Measurements from ENCODE around the gene PKHD1. TPM values are rescaled to one million over a fixed set of nuclear protein-coding genes. Genes with fewer than 3 reads are reported as not detected.

The PKHD1 gene
- total RNA-seq, 2 donors from 2014 or later = 0.14 TPM; not detected in 1

DNA sequence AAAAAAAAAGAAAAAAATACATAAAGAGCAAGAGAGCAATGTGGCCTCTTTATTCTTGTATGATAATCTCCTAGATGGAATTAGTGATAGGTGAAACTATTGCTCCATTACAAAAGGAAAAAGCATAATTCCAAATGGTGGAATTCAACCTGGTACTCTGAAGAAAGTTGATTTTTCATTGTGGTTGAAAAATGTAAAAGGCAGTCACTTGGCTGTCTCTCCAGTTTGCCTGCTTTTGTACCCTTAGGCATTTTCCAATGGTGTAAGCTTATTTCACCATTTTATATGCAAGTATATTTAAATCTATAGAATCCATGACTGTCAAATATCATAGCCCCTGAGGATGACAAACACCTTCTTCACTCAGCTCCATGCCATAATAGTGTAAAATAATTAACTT lies 38.8 kb upstream of the PKHD1 start:
- Histone ChIP-seq H3K4me1 (ENCODE audit: control insufficient read depth in 1 of 2, low read depth in 2 of 2) (peaks cover 0 to 6% of the 10 kb centered on the region in 2 donors), H3K27me3 (replicated peaks; ENCODE audit: insufficient read depth) (no peaks in the 10 kb centered on the region), H3K36me3 (no peaks in the 10 kb centered on the region), H3K4me3 (no peak overlapping the region), H3K9me3 (no peaks in the 10 kb centered on the region), H3K27ac (no peak overlapping the region)
- DNase-seq (ENCODE audit: low spot score) (no peak), ATAC-seq (ENCODE audit: insufficient number of reproducible peaks, low FRiP score, low read depth) (no peak)
- TF ChIP-seq, protein P1, sequence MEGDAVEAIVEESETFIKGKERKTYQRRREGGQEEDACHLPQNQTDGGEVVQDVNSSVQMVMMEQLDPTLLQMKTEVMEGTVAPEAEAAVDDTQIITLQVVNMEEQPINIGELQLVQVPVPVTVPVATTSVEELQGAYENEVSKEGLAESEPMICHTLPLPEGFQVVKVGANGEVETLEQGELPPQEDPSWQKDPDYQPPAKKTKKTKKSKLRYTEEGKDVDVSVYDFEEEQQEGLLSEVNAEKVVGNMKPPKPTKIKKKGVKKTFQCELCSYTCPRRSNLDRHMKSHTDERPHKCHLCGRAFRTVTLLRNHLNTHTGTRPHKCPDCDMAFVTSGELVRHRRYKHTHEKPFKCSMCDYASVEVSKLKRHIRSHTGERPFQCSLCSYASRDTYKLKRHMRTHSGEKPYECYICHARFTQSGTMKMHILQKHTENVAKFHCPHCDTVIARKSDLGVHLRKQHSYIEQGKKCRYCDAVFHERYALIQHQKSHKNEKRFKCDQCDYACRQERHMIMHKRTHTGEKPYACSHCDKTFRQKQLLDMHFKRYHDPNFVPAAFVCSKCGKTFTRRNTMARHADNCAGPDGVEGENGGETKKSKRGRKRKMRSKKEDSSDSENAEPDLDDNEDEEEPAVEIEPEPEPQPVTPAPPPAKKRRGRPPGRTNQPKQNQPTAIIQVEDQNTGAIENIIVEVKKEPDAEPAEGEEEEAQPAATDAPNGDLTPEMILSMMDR (IDR thresholded peaks at IDR 0.05) = no peak

DNA sequence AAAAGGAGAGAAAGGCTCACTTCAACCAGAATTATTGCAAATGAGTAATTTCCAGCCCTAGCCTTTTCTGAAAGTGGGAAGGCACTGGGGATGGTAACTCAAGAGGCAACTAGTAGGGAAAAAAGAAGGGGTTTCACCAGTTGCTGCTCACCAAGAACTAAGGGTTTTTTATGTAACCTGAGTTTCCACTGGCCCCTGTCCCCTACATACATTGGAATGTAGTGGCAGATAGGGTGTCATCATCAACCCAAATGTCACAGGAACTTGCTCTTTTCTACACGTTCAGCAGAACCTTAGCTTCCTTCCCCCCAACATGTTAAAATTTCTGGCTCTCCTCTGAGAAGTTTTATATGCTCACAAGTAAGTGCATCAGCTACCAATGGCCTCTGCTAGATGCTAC lies 38.2 kb upstream of the PKHD1 start:
- peaks cover 0 to 4% of the 10 kb centered on the region in 2 donors for H3K4me1 ChIP-seq (ENCODE audit: control insufficient read depth in 1 of 2, low read depth in 2 of 2)
- ATAC-seq (ENCODE audit: insufficient number of reproducible peaks, low FRiP score, low read depth) = no peak
- H3K9me3 ChIP-seq = no peaks in the 10 kb centered on the region
- no peaks in the 10 kb centered on the region for H3K36me3 ChIP-seq
- DNase-seq (ENCODE audit: low spot score) = no peak
- H3K27ac ChIP-seq = no peak overlapping the region
- H3K4me3 ChIP-seq = no peak overlapping the region
- TF ChIP-seq, protein P1 (IDR thresholded peaks at IDR 0.05) = no peak
- H3K27me3 ChIP-seq (replicated peaks; ENCODE audit: insufficient read depth) = no peaks in the 10 kb centered on the region

DNA sequence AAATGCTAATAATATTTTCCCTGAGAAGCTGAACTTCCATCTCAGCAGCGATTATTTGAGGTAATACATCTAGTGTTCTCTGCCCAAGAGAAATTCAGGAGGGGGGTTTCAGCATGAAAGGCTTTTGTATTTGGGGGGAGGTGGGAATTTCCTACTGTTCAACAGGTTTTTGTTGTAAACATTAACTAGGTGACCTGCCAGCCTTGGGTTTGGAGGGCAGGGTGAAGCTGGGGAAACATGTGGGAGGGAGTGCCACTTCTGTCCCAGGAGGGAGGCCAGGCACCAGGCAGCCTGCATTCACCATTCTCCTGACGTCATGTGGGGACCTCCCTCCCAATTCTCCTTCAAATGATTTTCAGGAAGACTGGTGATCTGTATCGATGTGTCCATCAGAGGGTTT lies 37.7 kb upstream of the PKHD1 start:
- Histone ChIP-seq H3K27me3 (replicated peaks; ENCODE audit: insufficient read depth) (no peaks in the 10 kb centered on the region), H3K9me3 (no peaks in the 10 kb centered on the region), H3K36me3 (no peaks in the 10 kb centered on the region), H3K4me3 (no peak overlapping the region), H3K27ac (no peak overlapping the region), H3K4me1 (ENCODE audit: control insufficient read depth in 1 of 2, low read depth in 2 of 2) (no peaks in the 10 kb centered on the region)
- no peak for ATAC-seq (ENCODE audit: insufficient number of reproducible peaks, low FRiP score, low read depth)
- TF ChIP-seq, protein P1 (IDR thresholded peaks at IDR 0.05) = no peak
- no peak for DNase-seq (ENCODE audit: low spot score)

DNA sequence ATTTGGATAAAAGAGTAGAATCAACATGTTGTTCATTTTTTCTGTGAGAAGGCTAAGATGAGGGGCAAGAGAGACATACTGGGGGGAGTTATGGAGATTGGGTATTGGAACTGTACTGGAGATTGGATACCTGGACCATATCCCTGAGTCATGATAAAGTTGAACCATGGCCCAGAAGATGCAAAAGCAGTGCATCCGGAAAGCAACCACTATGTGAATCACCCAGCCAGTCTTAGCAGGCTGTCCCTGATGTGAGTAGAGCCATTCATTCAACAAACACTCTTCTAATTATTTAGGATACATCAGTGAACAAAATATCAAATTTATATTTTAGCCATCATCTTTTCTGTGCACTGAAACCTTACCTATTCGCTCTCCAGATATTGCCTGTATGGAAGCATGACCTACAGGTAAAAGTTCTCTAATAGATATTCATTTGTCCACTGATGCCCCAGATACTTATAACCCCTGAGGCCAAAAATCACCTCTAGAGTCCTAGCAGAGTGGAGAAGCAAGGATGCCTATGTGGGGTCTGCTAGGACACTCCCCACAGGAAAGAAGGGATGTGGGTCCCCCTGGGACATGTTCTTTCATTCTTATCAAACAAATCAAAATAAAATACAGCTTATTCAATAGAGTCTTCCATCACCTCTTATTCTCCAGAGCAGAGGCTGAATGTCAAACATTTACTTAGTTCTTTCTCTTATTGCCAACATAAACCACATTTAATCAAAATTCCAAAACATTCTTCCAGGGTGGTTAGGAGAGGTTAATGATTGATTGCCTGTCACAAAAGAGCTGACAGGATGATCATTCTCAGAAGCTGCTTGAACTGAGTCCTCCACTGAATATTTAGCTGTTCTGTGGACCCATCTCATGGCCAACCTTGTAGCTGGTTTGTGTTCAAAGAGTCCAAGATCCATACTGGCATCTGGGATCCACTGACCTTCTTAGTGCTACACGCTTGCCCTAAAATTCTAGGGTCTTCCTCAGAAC lies 37.0 kb upstream of the PKHD1 start:
- H3K27ac ChIP-seq = no peak overlapping the region
- H3K9me3 ChIP-seq = no peaks in the 10 kb centered on the region
- H3K4me3 ChIP-seq = no peak overlapping the region
- DNase-seq (ENCODE audit: low spot score) (no peak), ATAC-seq (ENCODE audit: insufficient number of reproducible peaks, low FRiP score, low read depth) (no peak)
- H3K27me3 ChIP-seq (replicated peaks; ENCODE audit: insufficient read depth) = no peaks in the 10 kb centered on the region
- no peaks in the 10 kb centered on the region for H3K36me3 ChIP-seq
- TF ChIP-seq, protein P1 (IDR thresholded peaks at IDR 0.05) = no peak
- H3K4me1 ChIP-seq (ENCODE audit: control insufficient read depth in 1 of 2, low read depth in 2 of 2) = no peaks in the 10 kb centered on the region

DNA sequence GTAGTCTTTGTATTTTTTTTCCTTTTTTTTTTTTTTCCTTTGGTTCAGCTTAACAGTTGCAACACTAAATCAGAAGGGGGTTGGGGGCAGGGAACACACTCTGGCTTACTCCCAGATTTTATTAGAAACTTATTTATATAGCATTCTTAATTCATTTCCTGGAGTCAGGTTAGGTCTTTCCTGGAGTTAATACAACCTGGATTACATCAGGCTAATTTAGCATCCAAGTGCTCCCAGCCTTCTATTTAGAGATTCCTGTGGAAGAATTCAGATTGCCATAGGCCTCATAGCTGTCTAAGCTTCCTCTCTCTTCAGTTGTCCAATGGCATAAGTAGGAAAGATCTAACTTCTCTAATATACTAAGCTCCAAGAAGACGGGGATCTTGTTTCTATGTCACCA lies 35.8 kb upstream of the PKHD1 start:
- Histone ChIP-seq H3K27me3 (replicated peaks; ENCODE audit: insufficient read depth) (no peaks in the 10 kb centered on the region), H3K4me3 (no peak overlapping the region), H3K4me1 (ENCODE audit: control insufficient read depth in 1 of 2, low read depth in 2 of 2) (no peaks in the 10 kb centered on the region), H3K9me3 (peaks cover 4% of the 10 kb centered on the region), H3K27ac (no peak overlapping the region), H3K36me3 (no peaks in the 10 kb centered on the region)
- ATAC-seq (ENCODE audit: insufficient number of reproducible peaks, low FRiP score, low read depth) = no peak
- TF ChIP-seq, protein P1 (IDR thresholded peaks at IDR 0.05) = no peak
- DNase-seq (ENCODE audit: low spot score) = no peak

Data from thoracic aorta (tissue), 2 donors.